ENCODE results near the gene ZBTB40. TPM values are rescaled to one million over a fixed set of nuclear protein-coding genes. Genes with fewer than 3 reads are reported as not detected.

ZBTB40 gene
- total RNA-seq, 1 experiment from 2014 or later, result 19.5 TPM

GRCh38 chr1:22410401-22410800, 41.2 kb upstream of the ZBTB40 start:
- TF ChIP-seq SRF (IDR thresholded peaks at IDR 0.05; ENCODE audit: low read depth) (no peak), ZFX (IDR thresholded peaks at IDR 0.05) (no peak), FOSL1 (IDR thresholded peaks at IDR 0.05; ENCODE audit: low read depth) (no peak), EZH2 (IDR thresholded peaks at IDR 0.05) (no peak), ZBTB33 (IDR thresholded peaks at IDR 0.05; ENCODE audit: extremely low read depth, insufficient replicate concordance, low read length) (no peak), EGR1 (IDR thresholded peaks at IDR 0.05; ENCODE audit: low read depth) (no peak), YY1 (IDR thresholded peaks at IDR 0.05; ENCODE audit: extremely low read depth, insufficient replicate concordance, low read depth, low read length) (no peak), EZH2phosphoT487 (IDR thresholded peaks at IDR 0.05; ENCODE audit: borderline replicate concordance) (no peak), POLR2AphosphoS5 (IDR thresholded peaks at IDR 0.05; ENCODE audit: low read depth, low read length) (no peak)
- TF ChIP-seq, protein P1, sequence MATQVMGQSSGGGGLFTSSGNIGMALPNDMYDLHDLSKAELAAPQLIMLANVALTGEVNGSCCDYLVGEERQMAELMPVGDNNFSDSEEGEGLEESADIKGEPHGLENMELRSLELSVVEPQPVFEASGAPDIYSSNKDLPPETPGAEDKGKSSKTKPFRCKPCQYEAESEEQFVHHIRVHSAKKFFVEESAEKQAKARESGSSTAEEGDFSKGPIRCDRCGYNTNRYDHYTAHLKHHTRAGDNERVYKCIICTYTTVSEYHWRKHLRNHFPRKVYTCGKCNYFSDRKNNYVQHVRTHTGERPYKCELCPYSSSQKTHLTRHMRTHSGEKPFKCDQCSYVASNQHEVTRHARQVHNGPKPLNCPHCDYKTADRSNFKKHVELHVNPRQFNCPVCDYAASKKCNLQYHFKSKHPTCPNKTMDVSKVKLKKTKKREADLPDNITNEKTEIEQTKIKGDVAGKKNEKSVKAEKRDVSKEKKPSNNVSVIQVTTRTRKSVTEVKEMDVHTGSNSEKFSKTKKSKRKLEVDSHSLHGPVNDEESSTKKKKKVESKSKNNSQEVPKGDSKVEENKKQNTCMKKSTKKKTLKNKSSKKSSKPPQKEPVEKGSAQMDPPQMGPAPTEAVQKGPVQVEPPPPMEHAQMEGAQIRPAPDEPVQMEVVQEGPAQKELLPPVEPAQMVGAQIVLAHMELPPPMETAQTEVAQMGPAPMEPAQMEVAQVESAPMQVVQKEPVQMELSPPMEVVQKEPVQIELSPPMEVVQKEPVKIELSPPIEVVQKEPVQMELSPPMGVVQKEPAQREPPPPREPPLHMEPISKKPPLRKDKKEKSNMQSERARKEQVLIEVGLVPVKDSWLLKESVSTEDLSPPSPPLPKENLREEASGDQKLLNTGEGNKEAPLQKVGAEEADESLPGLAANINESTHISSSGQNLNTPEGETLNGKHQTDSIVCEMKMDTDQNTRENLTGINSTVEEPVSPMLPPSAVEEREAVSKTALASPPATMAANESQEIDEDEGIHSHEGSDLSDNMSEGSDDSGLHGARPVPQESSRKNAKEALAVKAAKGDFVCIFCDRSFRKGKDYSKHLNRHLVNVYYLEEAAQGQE (IDR thresholded peaks at IDR 0.05; ENCODE audit: low read depth), result no peak
- no peak overlapping the region for H3K4me2 ChIP-seq (ENCODE audit: low read length)
- ChIA-PET POLR2A (no interaction called here), RAD21 (ENCODE audit: low non-redundant PET in 1 of 2, low total read pairs in 2 of 2, uncharacterized antibody in 2 of 2, unreplicated experiment in 2 of 2) (no interaction called here), CTCF (no interaction called here)
- H3K9ac ChIP-seq (ENCODE audit: low read length), result no peak overlapping the region
- H3K79me2 ChIP-seq (ENCODE audit: insufficient read depth, low read length), result no peaks in the 10 kb centered on the region
- H3K9me2 ChIP-seq (ENCODE audit: insufficient read depth), result no peaks in the 10 kb centered on the region
- H4K20me1 ChIP-seq (ENCODE audit: insufficient read depth), result no peaks in the 10 kb centered on the region
- no TSS peak for BruUV-seq (replicated peaks)
- H2AFZ ChIP-seq (ENCODE audit: low read depth, low read length, poor library complexity, severe bottlenecking), result no peak overlapping the region
- H3K4me1 ChIP-seq (ENCODE audit: control insufficient read depth in 1 of 2, insufficient read depth in 2 of 2, low read length in 2 of 2), result peaks cover 13 to 19% of the 10 kb centered on the region in 2 experiments
- H3K36me3 ChIP-seq (ENCODE audit: control insufficient read depth in 1 of 2, insufficient read depth in 2 of 2, low read length in 2 of 2), result no peaks in the 10 kb centered on the region
- no peaks in the 10 kb centered on the region for H3K9me3 ChIP-seq (ENCODE audit: control insufficient read depth in 1 of 2, insufficient read depth in 1 of 2, low read depth in 1 of 2, low read length in 2 of 2)
- intact Hi-C loops (cut with micrococcal nuclease), result no loop called here
- ATAC-seq, result no peak
- no peak overlapping the region for H3K27ac ChIP-seq (ENCODE audit: low read depth, low read length)
- H3K27me3 ChIP-seq (ENCODE audit: insufficient read depth, low read length), result no peaks in the 10 kb centered on the region
- DNase-seq (ENCODE audit: low read depth, low spot score), result no peak
- H3K4me3 ChIP-seq (replicated peaks in 1 of 2; ENCODE audit: low read depth in 1 of 2, low read length in 2 of 2), result no peak overlapping the region

Measured in HCT116 (cell line).